SK-N-SH (cell line): ENCODE data around the gene CSTF2T. TPM values are rescaled to one million over a fixed set of nuclear protein-coding genes. Genes with fewer than 3 reads are reported as not detected.
A peak's percentile ranks its signal among the peaks of the same experiment; 100 is the strongest.

Experiments used
- CTCF ChIA-PET: fragments of 300-600, 350-600 bp; formaldehyde crosslinking; extraction: SDS; loops from one replicate; lab custom pipeline; 2021; lab: Yijun Ruan, JAX
- POLR2A ChIA-PET: fragments of 350-600 bp; sonication (Branson Sonifier 250); formaldehyde crosslinking; extraction: SDS; loops from one replicate; lab custom pipeline; 2020; ENCODE audit warnings: antibody characterized with exemption, inconsistent platforms; lab: Yijun Ruan, JAX
- DNase-seq: peaks from one replicate; pipeline ENCODE4 v3.0.0; 2012
- H2AFZ ChIP-seq: fragments of 200-600 bp; sonication (generic); 2 replicates; pipeline ENCODE4 v1.8.1; 2016; ENCODE audit warnings: antibody characterized with exemption, mild to moderate bottlenecking, low read depth
- H3F3A ChIP-seq: fragments of 200-600 bp; sonication (generic); replicated peaks from 2 replicates; pipeline ENCODE3; 2016; ENCODE audit warnings: antibody characterized with exemption, mild to moderate bottlenecking; ENCODE audit not compliant: insufficient read depth
- H3K27ac ChIP-seq, 2 experiments: fragments of 200-500 bp in 1 of 2; fragments of 200-600 bp in 1 of 2; sonication (Bioruptor generic) in 1 of 2; sonication (generic), shearing (Covaris generic) in 1 of 2; 2 replicates each; pipeline versions ENCODE4 v1.5.1 to v1.6.1; 2014 to 2016; ENCODE audit warnings: low read depth in 2 of 2, inconsistent platforms in 1 of 2, low read length in 1 of 2, mild to moderate bottlenecking in 1 of 2, mixed read lengths in 1 of 2
- H3K27me3 ChIP-seq: fragments of 200-600 bp; sonication (generic), shearing (Covaris generic); 2 replicates; pipeline ENCODE4 v1.6.1; 2016; ENCODE audit warnings: mixed run types; ENCODE audit not compliant: insufficient read depth
- H3K36me3 ChIP-seq, 2 experiments: fragments of 200-500 bp in 1 of 2; fragments of 200-600 bp in 1 of 2; sonication (Bioruptor generic) in 1 of 2; sonication (generic) in 1 of 2; replicated peaks in 1 of 2; 2 replicates each; pipeline versions ENCODE3 to v1.5.1; 2014 to 2016; ENCODE audit warnings: low read length in 1 of 2, mild to moderate bottlenecking in 1 of 2; ENCODE audit not compliant: insufficient read depth in 2 of 2, control insufficient read depth in 1 of 2
- H3K4me1 ChIP-seq, 2 experiments: fragments of 200-500 bp in 1 of 2; fragments of 200-600 bp in 1 of 2; sonication (Bioruptor generic) in 1 of 2; sonication (generic), shearing (Covaris generic) in 1 of 2; 2 replicates each; pipeline versions ENCODE4 v1.5.1 to v1.6.1; 2014 to 2016; ENCODE audit warnings: low read depth in 1 of 2, low read length in 1 of 2, mixed run types in 1 of 2; ENCODE audit not compliant: insufficient read depth in 2 of 2, control insufficient read depth in 1 of 2
- H3K4me2 ChIP-seq: fragments of 200-600 bp; sonication (generic), shearing (Covaris generic); 2 replicates; pipeline ENCODE4 v1.6.1; 2017; ENCODE audit warnings: mixed run types
- H3K4me3 ChIP-seq, 2 experiments: fragments of 200-500 bp in 1 of 2; fragments of 200-600 bp in 1 of 2; sonication (Bioruptor generic) in 1 of 2; sonication (generic), shearing (Covaris generic) in 1 of 2; 2 replicates each; pipeline versions ENCODE4 v1.5.1 to v1.8.1; 2014 to 2016; ENCODE audit warnings: low read depth in 2 of 2, inconsistent platforms in 1 of 2, low read length in 1 of 2, mild to moderate bottlenecking in 1 of 2, mixed read lengths in 1 of 2, moderate library complexity in 1 of 2
- H3K79me2 ChIP-seq: fragments of 200-600 bp; sonication (generic); 2 replicates; pipeline ENCODE4 v1.8.1; 2017; ENCODE audit warnings: mild to moderate bottlenecking; ENCODE audit not compliant: insufficient read depth
- H3K9ac ChIP-seq: fragments of 200-600 bp; sonication (generic); 2 replicates; pipeline ENCODE4 v1.6.1; 2017; ENCODE audit warnings: mixed run types
- H3K9me2 ChIP-seq: fragments of 200-600 bp; sonication (generic); 2 replicates; pipeline ENCODE4 v1.6.1; 2017; ENCODE audit warnings: mixed run types
- H3K9me3 ChIP-seq: fragments of 200-600 bp; sonication (generic); 2 replicates; pipeline ENCODE4 v1.6.1; 2017; ENCODE audit warnings: mixed run types, mild to moderate bottlenecking, moderate library complexity
- H4K20me1 ChIP-seq: fragments of 200-600 bp; sonication (generic); 2 replicates; pipeline ENCODE4 v1.6.1; 2017; ENCODE audit warnings: mild to moderate bottlenecking, mixed run types; ENCODE audit not compliant: insufficient read depth
- EP300 ChIP-seq, 2 experiments: IDR thresholded peaks; 2 replicates each; pipeline versions ENCODE4 v1.4.0 to v1.6.1; 2012; ENCODE audit warnings: borderline replicate concordance in 1 of 2, low read depth in 1 of 2, low read length in 1 of 2
- FOSL2 ChIP-seq: IDR thresholded peaks from 2 replicates; pipeline ENCODE4 v1.4.0; 2012; ENCODE audit warnings: low read depth, mild to moderate bottlenecking, moderate library complexity, borderline replicate concordance
- JUND ChIP-seq: IDR thresholded peaks from 2 replicates; pipeline ENCODE4 v1.4.0; 2012
- MEF2A ChIP-seq: IDR thresholded peaks from 2 replicates; pipeline ENCODE4 v1.4.0; 2012; ENCODE audit warnings: low read depth, borderline replicate concordance
- RAD21 ChIP-seq: IDR thresholded peaks from 2 replicates; pipeline ENCODE4 v1.6.1; 2012; ENCODE audit warnings: mild to moderate bottlenecking, low read length
- TCF12 ChIP-seq: IDR thresholded peaks from 2 replicates; pipeline ENCODE4 v1.4.0; 2012
- WGBS: methylation state at CpG from one replicate; pipeline ENCODE4 v1.1.6; 2017; ENCODE audit warnings: low lambda C conversion rate; 5-methylcytosine and 5-hydroxymethylcytosine counted together
- polyA plus RNA-seq, 3 experiments: library from polyadenylated mRNA; depleted of rRNA; stranded (reverse); fragments of >200 nt; gene quantifications; 2 replicates each; pipeline ENCODE4 v1.2.3, GENCODE V29; 2012
- TF ChIP-seq, protein P1 (sequence below): fragments of 200-600 bp; sonication (generic); IDR thresholded peaks from 2 replicates; pipeline ENCODE4 v1.6.1; 2017; ENCODE audit warnings: antibody characterized with exemption, mild to moderate bottlenecking, moderate library complexity
- TF ChIP-seq, protein P2 (sequence below): fragments of 150-350 bp; IDR thresholded peaks from 2 replicates; pipeline ENCODE4 v1.6.1; 2016; ENCODE audit warnings: mild to moderate bottlenecking, low read depth, low read length

Gene CSTF2T
- polyA plus RNA-seq, 1 of the 3 experiments (the other 2 are of a cell fraction) = 4.3 TPM

DNA sequence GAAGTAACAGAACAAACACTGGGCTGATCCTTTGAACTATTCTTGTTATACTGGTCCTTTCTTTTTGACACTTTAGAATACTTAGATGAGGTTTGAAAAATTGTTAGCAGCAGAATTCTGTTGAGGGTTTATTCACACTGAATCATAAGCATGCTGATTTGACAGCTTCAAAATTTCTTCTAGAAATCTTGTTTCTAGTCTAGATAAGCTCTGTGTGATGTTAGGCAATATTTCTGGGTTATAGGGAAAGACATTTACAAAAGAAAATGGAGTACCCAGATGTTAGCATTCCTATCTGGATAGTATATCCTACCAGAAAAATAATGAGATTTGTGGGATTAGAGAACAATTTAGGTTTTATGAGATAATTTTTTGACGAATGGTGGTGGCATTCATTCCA is 12.1 kb downstream of the CSTF2T start:
- Histone ChIP-seq H3K36me3 (no peaks in the 10 kb centered on the region), H3K9ac (no peak overlapping the region), H3K9me3 (no peaks in the 10 kb centered on the region), H3K27me3 (no peaks in the 10 kb centered on the region), H3K4me2 (no peak overlapping the region), H3K4me1 (no peaks in the 10 kb centered on the region), H3K9me2 (no peaks in the 10 kb centered on the region), H3F3A (no peaks in the 10 kb centered on the region), H3K4me3 (no peak overlapping the region), H3K27ac (no peak overlapping the region), H4K20me1 (no peaks in the 10 kb centered on the region), H3K79me2 (no peaks in the 10 kb centered on the region), H2AFZ (no peak overlapping the region)
- ChIA-PET POLR2A (no interaction called here), CTCF (interaction anchor here (0.6 kb wide), 1 partner anchor 269 kb away, joined by 3 read pairs; no protein-coding TSS in a partner anchor)
- 71% methylated on average over 1 of the region's 1 CpG for WGBS
- TF ChIP-seq EP300 (IDR thresholded peaks at IDR 0.05; ENCODE audit: borderline replicate concordance in 1 of 2, low read depth in 1 of 2, low read length in 1 of 2) = no peak
- no peak for TF ChIP-seq JUND
- DNase-seq = no peak

DNA sequence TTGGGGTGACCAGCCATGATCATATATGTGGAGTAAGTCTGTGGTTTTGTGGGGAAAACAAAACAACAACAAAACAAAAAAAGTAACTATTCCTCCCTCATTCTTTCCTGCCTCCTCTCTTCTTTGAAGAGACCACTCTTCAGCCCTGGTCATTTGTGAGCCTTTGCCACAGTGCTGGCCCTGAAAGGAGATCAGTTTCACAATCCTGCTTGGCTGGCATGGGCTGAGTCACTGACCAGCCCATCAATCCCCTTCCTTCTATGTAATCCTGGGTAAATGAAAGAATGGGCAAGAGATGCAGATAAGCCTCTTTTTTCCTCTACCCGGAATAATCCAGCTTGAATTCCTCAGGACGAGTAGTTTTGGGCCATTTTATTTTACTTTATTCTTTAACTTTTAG is 13.6 kb downstream of the CSTF2T start:
- no peaks in the 10 kb centered on the region for H4K20me1 ChIP-seq
- H3K79me2 ChIP-seq = no peaks in the 10 kb centered on the region
- DNase-seq = no peak
- no peaks in the 10 kb centered on the region for H3K36me3 ChIP-seq
- ChIA-PET CTCF (no interaction called here), POLR2A (no interaction called here)
- no peak overlapping the region for H2AFZ ChIP-seq
- H3K4me3 ChIP-seq = no peak overlapping the region
- no peak overlapping the region for H3K9ac ChIP-seq
- no peaks in the 10 kb centered on the region for H3F3A ChIP-seq
- H3K27me3 ChIP-seq = no peaks in the 10 kb centered on the region
- H3K27ac ChIP-seq = no peak overlapping the region
- no peak for TF ChIP-seq RAD21
- peak; percentile 12; the same call in 1 of the 2 replicates for TF ChIP-seq FOSL2
- TF ChIP-seq, protein P1, sequence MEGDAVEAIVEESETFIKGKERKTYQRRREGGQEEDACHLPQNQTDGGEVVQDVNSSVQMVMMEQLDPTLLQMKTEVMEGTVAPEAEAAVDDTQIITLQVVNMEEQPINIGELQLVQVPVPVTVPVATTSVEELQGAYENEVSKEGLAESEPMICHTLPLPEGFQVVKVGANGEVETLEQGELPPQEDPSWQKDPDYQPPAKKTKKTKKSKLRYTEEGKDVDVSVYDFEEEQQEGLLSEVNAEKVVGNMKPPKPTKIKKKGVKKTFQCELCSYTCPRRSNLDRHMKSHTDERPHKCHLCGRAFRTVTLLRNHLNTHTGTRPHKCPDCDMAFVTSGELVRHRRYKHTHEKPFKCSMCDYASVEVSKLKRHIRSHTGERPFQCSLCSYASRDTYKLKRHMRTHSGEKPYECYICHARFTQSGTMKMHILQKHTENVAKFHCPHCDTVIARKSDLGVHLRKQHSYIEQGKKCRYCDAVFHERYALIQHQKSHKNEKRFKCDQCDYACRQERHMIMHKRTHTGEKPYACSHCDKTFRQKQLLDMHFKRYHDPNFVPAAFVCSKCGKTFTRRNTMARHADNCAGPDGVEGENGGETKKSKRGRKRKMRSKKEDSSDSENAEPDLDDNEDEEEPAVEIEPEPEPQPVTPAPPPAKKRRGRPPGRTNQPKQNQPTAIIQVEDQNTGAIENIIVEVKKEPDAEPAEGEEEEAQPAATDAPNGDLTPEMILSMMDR = no peak
- H3K9me3 ChIP-seq = no peaks in the 10 kb centered on the region
- 46% methylated on average over 2 of the region's 2 CpGs for WGBS
- no peaks in the 10 kb centered on the region for H3K4me1 ChIP-seq
- no peak overlapping the region for H3K4me2 ChIP-seq
- no peaks in the 10 kb centered on the region for H3K9me2 ChIP-seq

DNA sequence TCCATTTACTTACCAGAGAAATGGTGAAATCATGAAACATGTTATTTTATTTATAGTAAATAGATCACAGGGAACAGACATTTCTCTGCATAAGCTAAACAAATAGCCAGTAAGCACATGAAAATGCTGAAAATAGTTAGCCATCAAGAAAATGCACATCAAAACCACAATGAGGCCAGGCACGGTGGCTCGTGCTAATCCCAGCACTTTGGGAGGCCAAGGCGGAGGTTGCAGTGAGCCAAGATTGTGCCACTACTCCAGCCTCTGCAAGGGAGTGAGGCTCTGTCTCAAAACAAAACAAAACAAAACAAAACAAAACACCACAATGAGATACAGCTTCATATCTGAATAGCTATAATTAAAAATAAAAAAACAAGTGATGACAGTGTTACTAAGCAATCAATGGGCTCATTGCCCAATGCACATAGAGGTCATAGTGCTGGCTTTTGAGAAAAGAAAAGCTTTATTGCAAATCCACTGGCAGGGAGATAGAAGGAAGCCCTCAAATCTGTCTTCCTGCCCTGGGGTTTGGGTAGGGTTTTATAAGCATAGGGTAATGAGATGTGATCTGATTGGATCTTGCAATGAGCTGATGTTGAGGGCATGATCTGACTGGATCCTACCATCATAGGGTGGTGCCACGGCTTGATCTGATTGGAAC is 16.2 kb downstream of the CSTF2T start:
- Histone ChIP-seq H3K4me3 (no peak overlapping the region), H3K4me1 (no peaks in the 10 kb centered on the region), H3K9ac (no peak overlapping the region), H3K27me3 (no peaks in the 10 kb centered on the region), H3F3A (no peaks in the 10 kb centered on the region)
- TF ChIP-seq MEF2A (0 out of 2 replicates have a peak, but pooled peaks have one; percentile 13), EP300 (IDR thresholded peaks at IDR 0.05; ENCODE audit: borderline replicate concordance in 1 of 2, low read depth in 1 of 2, low read length in 1 of 2) (peak in 1 of 2 experiments; percentile 30; a peak in 1 of 4 replicates), TCF12 (0 out of 2 replicates have a peak, but pooled peaks have one; percentile 16), JUND (0 out of 2 replicates have a peak, but pooled peaks have one; percentile 2)
- TF ChIP-seq, protein P2, sequence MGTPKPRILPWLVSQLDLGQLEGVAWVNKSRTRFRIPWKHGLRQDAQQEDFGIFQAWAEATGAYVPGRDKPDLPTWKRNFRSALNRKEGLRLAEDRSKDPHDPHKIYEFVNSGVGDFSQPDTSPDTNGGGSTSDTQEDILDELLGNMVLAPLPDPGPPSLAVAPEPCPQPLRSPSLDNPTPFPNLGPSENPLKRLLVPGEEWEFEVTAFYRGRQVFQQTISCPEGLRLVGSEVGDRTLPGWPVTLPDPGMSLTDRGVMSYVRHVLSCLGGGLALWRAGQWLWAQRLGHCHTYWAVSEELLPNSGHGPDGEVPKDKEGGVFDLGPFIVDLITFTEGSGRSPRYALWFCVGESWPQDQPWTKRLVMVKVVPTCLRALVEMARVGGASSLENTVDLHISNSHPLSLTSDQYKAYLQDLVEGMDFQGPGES = no peak
- TF ChIP-seq, all 33 proteins: peak for 4
- no peak overlapping the region for H3K27ac ChIP-seq
- ChIA-PET POLR2A (no interaction called here), CTCF (no interaction called here)
- H3K79me2 ChIP-seq = no peaks in the 10 kb centered on the region
- no peaks in the 10 kb centered on the region for H3K9me2 ChIP-seq
- no peak for DNase-seq
- H4K20me1 ChIP-seq = no peaks in the 10 kb centered on the region
- peak overlapping the region; percentile 8; the same call in 1 of the 2 replicates for H3K4me2 ChIP-seq
- H2AFZ ChIP-seq = no peak overlapping the region
- no peaks in the 10 kb centered on the region for H3K36me3 ChIP-seq
- no peaks in the 10 kb centered on the region for H3K9me3 ChIP-seq
- 65% methylated on average over 4 of the region's 4 CpGs for WGBS
